Measurements from ENCODE around the gene UFM1. TPM values are rescaled to one million over a fixed set of nuclear protein-coding genes. Genes with fewer than 3 reads are reported as not detected.

The UFM1 gene
- total and polyA plus RNA-seq, 5 experiments from 2014 or later, result 50.0 to 77.0 (median 59.0) TPM

GRCh38 chr13:38399535-38399934 lies 49.9 kb downstream of the UFM1 start:
- Mint-ChIP-seq H3K4me1 (peaks cover 0 to 4% (median 0%) of the 10 kb centered on the region in 4 donors), H3K9me3 (no peaks in the 10 kb centered on the region), H3K27me3 (peaks cover 6 to 20% (median 11%) of the 10 kb centered on the region in 5 donors), H3K36me3 (no peaks in the 10 kb centered on the region), H3K4me3 (no peak overlapping the region), H3K27ac (no peak overlapping the region)
- ATAC-seq (no peak), DNase-seq (no peak)
- POLR2A ChIA-PET, result no interaction called here

GRCh38 chr13:38401276-38401675 lies 51.6 kb downstream of the UFM1 start:
- H3K9me3 Mint-ChIP-seq, result no peaks in the 10 kb centered on the region
- H3K4me3 Mint-ChIP-seq, result no peak overlapping the region
- peaks cover 0 to 4% (median 0%) of the 10 kb centered on the region in 4 donors for H3K4me1 Mint-ChIP-seq
- peaks cover 0 to 24% (median 6%) of the 10 kb centered on the region in 5 donors for H3K27me3 Mint-ChIP-seq
- DNase-seq, result no peak
- ATAC-seq, result no peak
- no peaks in the 10 kb centered on the region for H3K36me3 Mint-ChIP-seq
- H3K27ac Mint-ChIP-seq, result no peak overlapping the region
- POLR2A ChIA-PET, result no interaction called here

DNA sequence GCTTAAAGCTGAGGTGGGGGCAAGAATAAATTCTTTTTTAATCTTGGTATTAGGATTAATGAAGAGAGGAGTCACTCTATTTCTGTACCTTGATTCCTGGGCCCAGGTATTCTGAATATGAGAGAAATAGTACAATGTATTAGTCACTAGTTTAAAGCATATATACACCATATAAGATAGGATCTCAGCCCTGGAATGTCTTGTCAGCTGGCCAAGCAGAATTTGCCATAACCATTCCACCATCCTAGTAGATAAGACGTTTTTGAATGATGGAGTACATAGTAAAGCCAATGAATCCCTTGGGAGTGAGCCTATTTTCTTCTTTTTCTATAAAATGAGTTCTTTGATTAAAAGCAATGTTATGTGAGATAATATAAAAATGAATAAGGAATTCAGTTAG lies 55.6 kb downstream of the UFM1 start:
- H3K36me3 Mint-ChIP-seq, result no peaks in the 10 kb centered on the region
- POLR2A ChIA-PET, result no interaction called here
- DNase-seq, result no peak
- no peak for ATAC-seq
- H3K4me1 Mint-ChIP-seq, result no peaks in the 10 kb centered on the region
- H3K27me3 Mint-ChIP-seq, result peaks cover 5 to 27% (median 11%) of the 10 kb centered on the region in 5 donors
- H3K27ac Mint-ChIP-seq, result no peak overlapping the region
- H3K9me3 Mint-ChIP-seq, result no peaks in the 10 kb centered on the region
- no peak overlapping the region for H3K4me3 Mint-ChIP-seq

GRCh38 chr13:38409771-38410170 lies 60.1 kb downstream of the UFM1 start:
- Mint-ChIP-seq H3K4me1 (peaks cover 0 to under 1% (median 0%) of the 10 kb centered on the region in 4 donors), H3K4me3 (no peak overlapping the region), H3K36me3 (peaks cover 0 to 4% (median 0%) of the 10 kb centered on the region in 3 donors), H3K27me3 (peaks cover 0 to 12% (median 8%) of the 10 kb centered on the region in 5 donors), H3K27ac (no peak overlapping the region), H3K9me3 (peaks cover 0 to 4% (median 0%) of the 10 kb centered on the region in 9 donors)
- POLR2A ChIA-PET, result no interaction called here
- no peak for ATAC-seq
- no peak for DNase-seq

DNA sequence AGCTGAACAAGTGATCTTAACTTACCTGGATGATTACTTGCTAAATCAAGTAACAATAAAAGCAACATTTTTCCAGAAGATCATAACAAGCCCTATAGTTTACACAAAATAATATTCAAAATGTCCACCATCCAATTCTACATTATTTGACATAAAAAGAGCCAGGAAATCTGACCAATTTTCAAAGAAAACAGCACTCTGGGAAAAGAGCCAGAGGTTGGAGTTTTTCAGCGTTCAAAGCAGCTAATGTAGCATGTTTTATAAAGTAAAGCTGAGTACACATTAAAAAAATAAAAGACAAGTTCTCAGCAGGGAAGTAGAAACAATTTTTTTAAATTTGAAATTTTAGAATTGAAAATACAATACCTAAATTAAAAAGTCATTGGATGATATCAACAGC lies 62.6 kb downstream of the UFM1 start:
- DNase-seq (no peak), ATAC-seq (no peak)
- Mint-ChIP-seq H3K4me1 (peaks cover 2 to 9% (median 5%) of the 10 kb centered on the region in 4 donors), H3K4me3 (no peak overlapping the region), H3K9me3 (peaks cover 0 to 4% (median 0%) of the 10 kb centered on the region in 9 donors), H3K27ac (no peak overlapping the region), H3K36me3 (peaks cover 0 to 4% (median 0%) of the 10 kb centered on the region in 3 donors), H3K27me3 (peaks cover 0 to 11% (median 4%) of the 10 kb centered on the region in 5 donors)
- POLR2A ChIA-PET, result no interaction called here
